ENCODE results near the gene TNFSF8. TPM values are rescaled to one million over a fixed set of nuclear protein-coding genes. Genes with fewer than 3 reads are reported as not detected.

Gene TNFSF8
- total and polyA plus RNA-seq, 7 donors: 0.07 to 1.6 (median 0.45) TPM

- intact Hi-C loops (cut with DNase I): loop anchor here in 1 of 2 donors (10.0 kb wide), 1 partner anchor 243 kb away; no protein-coding TSS in a partner anchor
- Histone ChIP-seq H3K4me3 (no peak overlapping the region), H3K4me1 (no peaks in the 10 kb centered on the region), H3K36me3 (ENCODE audit: insufficient read depth in 1 of 2, low read depth in 1 of 2) (no peaks in the 10 kb centered on the region), H3K9me3 (no peaks in the 10 kb centered on the region), H3K27me3 (ENCODE audit: insufficient read depth in 3 of 3, low read length in 2 of 3) (peaks cover 0 to 3% (median 0%) of the 10 kb centered on the region in 3 donors), H3K27ac (no peak overlapping the region)
- no peak for DNase-seq
- TF ChIP-seq, protein P1, sequence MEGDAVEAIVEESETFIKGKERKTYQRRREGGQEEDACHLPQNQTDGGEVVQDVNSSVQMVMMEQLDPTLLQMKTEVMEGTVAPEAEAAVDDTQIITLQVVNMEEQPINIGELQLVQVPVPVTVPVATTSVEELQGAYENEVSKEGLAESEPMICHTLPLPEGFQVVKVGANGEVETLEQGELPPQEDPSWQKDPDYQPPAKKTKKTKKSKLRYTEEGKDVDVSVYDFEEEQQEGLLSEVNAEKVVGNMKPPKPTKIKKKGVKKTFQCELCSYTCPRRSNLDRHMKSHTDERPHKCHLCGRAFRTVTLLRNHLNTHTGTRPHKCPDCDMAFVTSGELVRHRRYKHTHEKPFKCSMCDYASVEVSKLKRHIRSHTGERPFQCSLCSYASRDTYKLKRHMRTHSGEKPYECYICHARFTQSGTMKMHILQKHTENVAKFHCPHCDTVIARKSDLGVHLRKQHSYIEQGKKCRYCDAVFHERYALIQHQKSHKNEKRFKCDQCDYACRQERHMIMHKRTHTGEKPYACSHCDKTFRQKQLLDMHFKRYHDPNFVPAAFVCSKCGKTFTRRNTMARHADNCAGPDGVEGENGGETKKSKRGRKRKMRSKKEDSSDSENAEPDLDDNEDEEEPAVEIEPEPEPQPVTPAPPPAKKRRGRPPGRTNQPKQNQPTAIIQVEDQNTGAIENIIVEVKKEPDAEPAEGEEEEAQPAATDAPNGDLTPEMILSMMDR (IDR thresholded peaks at IDR 0.05): no peak
- 74 to 86% (median 79%) methylated on average over 3 of the region's 3 CpGs for WGBS, 3 donors
- ATAC-seq: no peak
Observed at GRCh38 chr9:114908104-114908622, 22.2 kb downstream of the TNFSF8 start.

DNA sequence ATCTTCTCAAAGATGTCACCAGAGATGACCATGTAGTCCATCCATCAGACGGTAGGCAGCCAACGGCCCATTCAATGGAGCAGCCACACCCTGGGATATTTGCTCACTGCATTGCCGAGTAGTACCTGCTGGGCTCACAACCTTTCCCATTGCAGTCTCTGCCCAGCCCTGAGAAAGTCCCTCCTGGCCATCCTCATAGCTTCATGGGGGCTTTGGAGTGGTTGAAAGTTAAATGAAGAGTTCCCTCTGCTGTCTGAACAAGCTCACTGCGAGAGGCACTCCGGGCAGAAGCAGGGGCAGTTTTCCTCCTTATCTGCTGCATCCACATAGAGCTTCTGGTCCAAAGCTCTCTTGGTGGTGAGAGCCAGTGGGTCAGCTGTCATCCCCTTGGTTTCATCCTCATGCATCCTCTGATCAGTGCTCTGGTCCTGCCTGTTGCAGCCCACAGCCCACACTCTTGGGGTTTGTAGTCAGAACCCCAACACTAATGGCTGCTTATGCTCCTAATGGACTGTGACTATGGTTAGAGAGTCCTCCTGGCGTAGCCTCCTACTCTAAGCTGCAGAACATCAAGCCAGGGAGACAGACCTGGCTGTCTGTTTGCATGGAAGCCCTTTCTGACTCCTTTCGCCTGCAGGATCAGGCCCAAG is 23.3 kb downstream of the TNFSF8 start:
- no peak overlapping the region for H3K27ac ChIP-seq

DNA sequence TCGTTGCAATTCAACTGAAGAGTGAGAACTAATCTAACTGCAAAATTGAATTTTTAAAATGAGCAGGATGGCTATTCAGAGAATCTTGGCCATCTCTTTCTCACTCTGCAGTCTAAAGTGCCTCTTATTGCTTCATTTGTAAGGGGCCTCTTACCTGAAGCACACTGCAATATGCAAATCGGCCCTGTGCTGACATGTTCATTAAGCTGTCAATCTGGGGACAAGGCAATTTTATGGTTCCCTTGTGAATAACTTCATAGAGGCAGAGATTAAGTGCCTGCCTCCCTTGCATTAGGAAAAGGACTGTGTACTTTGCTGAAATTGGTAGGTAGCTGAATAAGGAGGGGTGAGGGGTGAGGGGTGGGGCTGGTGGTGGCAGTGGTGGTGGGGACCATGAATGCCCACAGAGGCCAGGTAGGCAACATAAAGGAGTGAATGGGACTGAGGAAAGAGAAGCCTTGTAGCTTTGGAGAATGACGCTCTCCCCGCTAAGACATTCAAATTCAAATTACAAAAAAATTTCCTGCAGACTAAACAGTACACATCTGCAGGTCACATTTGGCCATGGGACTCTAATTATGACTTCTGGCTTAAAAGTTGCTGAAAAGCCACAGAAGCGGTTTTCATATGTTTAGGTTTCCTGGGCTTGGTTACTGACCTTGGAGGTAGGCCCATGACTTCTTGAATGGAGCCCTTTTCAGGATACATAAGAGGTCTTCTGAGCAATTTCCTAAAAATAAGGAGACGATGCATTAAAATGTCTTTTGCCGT is 25.0 kb downstream of the TNFSF8 start:
- Histone ChIP-seq H3K4me1 (no peaks in the 10 kb centered on the region), H3K27ac (no peak overlapping the region), H3K27me3 (ENCODE audit: insufficient read depth in 3 of 3, low read length in 2 of 3) (peaks cover 0 to 3% (median 0%) of the 10 kb centered on the region in 3 donors), H3K36me3 (ENCODE audit: insufficient read depth in 1 of 2, low read depth in 1 of 2) (no peaks in the 10 kb centered on the region), H3K4me3 (no peak overlapping the region), H3K9me3 (no peaks in the 10 kb centered on the region)
- TF ChIP-seq, protein P1 (IDR thresholded peaks at IDR 0.05): no peak
- 75 to 80% (median 77%) methylated on average over 7 of the region's 7 CpGs for WGBS, 3 donors
- DNase-seq (no peak), ATAC-seq (no peak)
- intact Hi-C loops (cut with DNase I): loop anchor here in 1 of 2 donors (10.0 kb wide), 1 partner anchor 241 kb away; no protein-coding TSS in a partner anchor

More for the DNA sequence above, 23.3 kb downstream of the TNFSF8 start:
- H3K4me1 ChIP-seq: no peaks in the 10 kb centered on the region
- intact Hi-C loops (cut with DNase I): loop anchor here in 1 of 2 donors (10.0 kb wide), 1 partner anchor 242 kb away; no protein-coding TSS in a partner anchor
- TF ChIP-seq, protein P1 (IDR thresholded peaks at IDR 0.05): peak; percentile 28
- 57 to 66% (median 61%) methylated on average over 7 of the region's 7 CpGs for WGBS, 3 donors
- no peak overlapping the region for H3K4me3 ChIP-seq
- no peaks in the 10 kb centered on the region for H3K9me3 ChIP-seq
- no peak for DNase-seq
- no peaks in the 10 kb centered on the region for H3K36me3 ChIP-seq (ENCODE audit: insufficient read depth in 1 of 2, low read depth in 1 of 2)
- H3K27me3 ChIP-seq (ENCODE audit: insufficient read depth in 3 of 3, low read length in 2 of 3): peaks cover 0 to 3% (median 0%) of the 10 kb centered on the region in 3 donors
- ATAC-seq: no peak

GRCh38 chr9:114902786-114903524 is 27.4 kb downstream of the TNFSF8 start:
- H3K4me3 ChIP-seq: no peak overlapping the region
- TF ChIP-seq, protein P1 (IDR thresholded peaks at IDR 0.05): no peak
- no peaks in the 10 kb centered on the region for H3K36me3 ChIP-seq (ENCODE audit: insufficient read depth in 1 of 2, low read depth in 1 of 2)
- H3K9me3 ChIP-seq: no peaks in the 10 kb centered on the region
- H3K4me1 ChIP-seq: no peaks in the 10 kb centered on the region
- intact Hi-C loops (cut with DNase I): loop anchor here in 1 of 2 donors (10.0 kb wide), 1 partner anchor 238 kb away; no protein-coding TSS in a partner anchor
- H3K27ac ChIP-seq: no peak overlapping the region
- DNase-seq: no peak
- peaks cover 0 to 3% (median 0%) of the 10 kb centered on the region in 3 donors for H3K27me3 ChIP-seq (ENCODE audit: insufficient read depth in 3 of 3, low read length in 2 of 3)
- ATAC-seq: no peak
- 82 to 91% (median 86%) methylated on average over 4 of the region's 4 CpGs for WGBS, 3 donors

All from psoas muscle (tissue), 8 donors.